HG03045 (cell line): Measurements from ENCODE around the gene MAGEH1.
"Not testable (repeated sequence)": the region's sequence is repeated elsewhere in the genome, so short reads cannot be mapped to it uniquely, and the experiment has no call there.

Source experiments
- ATAC-seq: cut with Tn5 transposase; IDR thresholded peaks from one replicate; pipeline ENCODE4 v1.9.1; 2021; ENCODE audit warnings: mild to moderate bottlenecking, moderate library complexity; ENCODE audit not compliant: unreplicated experiment

Gene MAGEH1, protein sequence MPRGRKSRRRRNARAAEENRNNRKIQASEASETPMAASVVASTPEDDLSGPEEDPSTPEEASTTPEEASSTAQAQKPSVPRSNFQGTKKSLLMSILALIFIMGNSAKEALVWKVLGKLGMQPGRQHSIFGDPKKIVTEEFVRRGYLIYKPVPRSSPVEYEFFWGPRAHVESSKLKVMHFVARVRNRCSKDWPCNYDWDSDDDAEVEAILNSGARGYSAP

DNA sequence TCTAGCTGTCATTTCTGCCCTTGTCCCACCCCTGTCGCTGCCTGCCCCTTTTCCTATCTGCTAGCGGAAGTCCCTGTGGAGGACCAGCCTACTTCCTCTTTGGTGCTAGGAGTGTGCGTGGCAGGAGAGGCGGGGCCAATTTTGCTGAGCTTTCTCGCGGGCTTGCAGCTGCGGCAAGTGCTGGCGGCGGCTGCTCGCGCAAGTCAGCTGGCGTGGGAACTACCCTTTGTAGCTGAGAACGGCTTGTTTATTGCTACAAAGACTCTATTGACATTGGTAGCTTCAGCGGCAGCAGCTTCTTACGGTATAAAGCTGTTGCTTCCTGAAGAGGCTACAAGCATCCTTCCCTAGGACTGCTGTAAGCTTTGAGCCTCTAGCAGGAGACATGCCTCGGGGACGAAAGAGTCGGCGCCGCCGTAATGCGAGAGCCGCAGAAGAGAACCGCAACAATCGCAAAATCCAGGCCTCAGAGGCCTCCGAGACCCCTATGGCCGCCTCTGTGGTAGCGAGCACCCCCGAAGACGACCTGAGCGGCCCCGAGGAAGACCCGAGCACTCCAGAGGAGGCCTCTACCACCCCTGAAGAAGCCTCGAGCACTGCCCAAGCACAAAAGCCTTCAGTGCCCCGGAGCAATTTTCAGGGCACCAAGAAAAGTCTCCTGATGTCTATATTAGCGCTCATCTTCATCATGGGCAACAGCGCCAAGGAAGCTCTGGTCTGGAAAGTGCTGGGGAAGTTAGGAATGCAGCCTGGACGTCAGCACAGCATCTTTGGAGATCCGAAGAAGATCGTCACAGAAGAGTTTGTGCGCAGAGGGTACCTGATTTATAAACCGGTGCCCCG lies at the start of gene MAGEH1:
MAGEH1 (plus strand) TSS at position 138 of the 843 bp plus-strand sequence; CDS start at position 386, 248 bp downstream.
- ATAC-seq = peak; percentile 100

DNA sequence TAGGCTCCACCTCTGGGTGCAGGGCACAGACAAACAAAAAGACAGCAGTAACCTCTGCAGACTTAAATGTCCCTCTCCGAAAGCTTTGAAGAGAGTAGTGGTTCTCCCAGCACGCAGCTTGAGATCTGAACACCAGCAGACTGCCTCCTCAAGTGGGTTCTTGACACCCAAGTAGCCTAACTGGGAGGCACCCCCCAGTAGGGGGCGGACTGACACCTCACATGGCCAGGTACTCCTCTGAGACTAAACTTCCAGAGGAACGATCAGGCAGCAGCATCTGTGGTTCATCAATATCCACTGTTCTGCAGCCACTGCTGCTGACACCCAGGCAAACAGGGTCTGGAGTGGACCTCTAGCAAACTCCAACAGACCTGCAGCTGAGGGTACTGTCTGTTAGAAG lies 24.8 kb upstream of the MAGEH1 start:
- not testable (repeated sequence) for ATAC-seq

DNA sequence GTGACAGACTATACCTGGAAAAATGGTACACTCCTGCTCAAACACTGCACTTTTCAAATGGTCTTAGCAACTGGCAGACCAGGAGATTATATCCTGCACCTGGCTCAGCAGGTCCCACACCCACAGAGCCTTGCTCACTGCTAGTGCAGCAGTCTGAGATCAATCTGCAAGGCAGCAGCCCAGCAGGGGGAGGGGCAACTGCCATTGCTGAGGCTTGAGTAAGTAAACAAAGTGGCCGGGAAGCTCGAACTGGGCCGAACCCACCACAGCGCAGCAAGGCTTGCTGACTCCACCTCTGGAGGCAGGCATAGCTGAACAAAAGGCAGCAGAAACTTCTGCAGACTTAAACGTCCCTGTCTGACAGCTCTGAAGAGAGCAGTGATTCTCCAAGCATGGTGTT lies 8.5 kb upstream of the MAGEH1 start:
- ATAC-seq = not testable (repeated sequence)

DNA sequence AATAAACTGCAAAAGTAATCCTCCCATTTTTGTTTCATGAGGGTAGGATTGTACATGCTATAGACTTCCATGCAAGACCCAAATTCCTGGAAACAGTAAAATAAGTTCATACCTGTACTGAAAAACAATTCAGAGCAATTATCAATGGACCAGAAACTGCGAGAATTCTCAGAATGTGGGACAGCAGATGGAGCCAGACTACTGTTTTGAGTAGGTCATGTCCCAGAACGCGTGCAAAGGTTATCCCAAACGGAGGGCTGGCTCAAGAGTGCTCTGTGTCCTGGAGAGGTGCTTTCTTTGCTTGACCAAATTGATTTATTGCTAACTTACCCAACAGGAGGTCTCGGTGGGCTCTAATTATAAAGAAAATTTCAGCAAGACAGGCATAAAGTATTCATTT lies 1.7 kb upstream of the MAGEH1 start:
- ATAC-seq = no peak

DNA sequence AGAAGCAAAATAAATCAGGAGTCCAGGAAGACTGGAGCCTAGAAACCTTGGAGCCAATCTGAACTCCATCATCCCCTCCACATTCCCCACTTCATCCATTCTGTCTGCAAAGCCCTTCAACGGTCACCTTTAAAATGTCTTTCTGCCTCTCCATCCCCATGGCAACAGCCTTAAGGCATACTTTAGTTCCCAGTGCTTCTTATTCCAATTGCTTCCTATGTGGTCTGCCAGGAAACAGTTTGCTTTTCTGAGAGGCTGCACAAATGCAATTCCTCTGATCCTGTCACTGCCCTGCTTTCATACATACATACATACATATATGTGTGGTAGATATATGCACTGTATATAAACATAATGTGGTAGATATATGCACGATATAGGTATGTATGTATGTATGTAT lies 786 bp upstream of the MAGEH1 start:
- ATAC-seq = no peak

DNA sequence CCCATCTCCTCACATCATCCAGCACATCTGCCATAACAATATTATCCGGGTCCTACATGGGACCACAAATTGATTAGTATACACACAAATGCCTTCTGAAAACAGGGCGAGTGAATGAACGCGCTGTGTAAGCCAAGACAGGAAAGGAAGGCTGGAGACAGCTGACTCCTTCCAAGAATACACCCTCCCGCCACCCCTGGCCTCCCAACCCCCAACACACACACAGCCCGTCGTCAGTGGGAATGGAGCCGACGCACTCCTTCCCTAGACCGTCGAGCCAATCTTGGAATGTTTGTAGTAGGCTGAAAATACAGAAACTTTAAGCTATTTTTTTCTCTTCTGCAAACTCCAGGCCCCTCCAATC lies 319 bp upstream of the MAGEH1 start:
- peak; percentile 28 for ATAC-seq

DNA sequence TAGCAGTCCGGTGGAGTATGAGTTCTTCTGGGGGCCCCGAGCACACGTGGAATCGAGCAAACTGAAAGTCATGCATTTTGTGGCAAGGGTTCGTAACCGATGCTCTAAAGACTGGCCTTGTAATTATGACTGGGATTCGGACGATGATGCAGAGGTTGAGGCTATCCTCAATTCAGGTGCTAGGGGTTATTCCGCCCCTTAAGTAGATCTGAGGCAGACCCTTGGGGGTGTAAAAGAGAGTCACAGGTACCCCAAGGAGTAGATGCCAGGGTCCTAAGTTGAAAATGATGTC lies 852 bp downstream of the MAGEH1 start:
- no peak for ATAC-seq

DNA sequence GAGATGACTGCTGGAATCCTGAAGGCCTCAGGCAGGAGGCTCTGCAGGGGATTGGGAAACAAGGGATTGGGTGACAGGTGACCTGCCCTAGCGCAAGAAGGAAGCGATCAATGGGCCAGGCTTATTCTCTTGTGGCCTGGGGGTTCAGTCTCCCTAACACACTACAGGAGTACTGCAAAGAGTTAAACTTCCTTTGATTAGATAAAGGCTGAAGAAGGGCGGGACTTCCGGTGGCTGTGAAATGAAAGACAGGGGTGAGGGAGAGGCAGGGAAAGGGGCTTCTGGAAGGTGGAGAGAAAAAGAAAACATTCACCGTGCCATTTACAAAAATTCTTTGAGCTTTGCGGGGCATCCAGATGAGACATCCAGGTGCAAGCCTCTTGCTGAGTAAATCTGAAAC lies 3.8 kb downstream of the MAGEH1 start:
- ATAC-seq = not testable (repeated sequence)

DNA sequence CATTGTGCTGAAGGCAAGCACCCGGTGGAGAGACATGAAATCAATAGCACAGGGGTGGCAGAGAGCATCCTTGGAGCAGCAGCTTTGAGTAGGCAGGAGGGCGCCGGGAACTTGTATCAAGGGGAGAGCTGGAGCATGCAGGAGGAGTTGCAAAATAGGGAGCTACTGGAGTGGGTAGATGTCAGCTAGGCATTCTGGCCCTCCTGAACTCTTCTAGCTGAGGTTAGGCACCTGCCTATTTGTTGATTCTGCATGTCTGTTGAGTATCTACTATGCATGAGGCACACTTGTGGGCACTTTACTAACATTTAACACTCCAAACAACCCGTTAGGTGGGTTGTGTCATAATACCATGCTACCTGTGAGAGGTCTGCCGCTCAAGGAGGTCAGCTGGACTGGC lies 7.5 kb downstream of the MAGEH1 start:
- ATAC-seq = not testable (repeated sequence)

DNA sequence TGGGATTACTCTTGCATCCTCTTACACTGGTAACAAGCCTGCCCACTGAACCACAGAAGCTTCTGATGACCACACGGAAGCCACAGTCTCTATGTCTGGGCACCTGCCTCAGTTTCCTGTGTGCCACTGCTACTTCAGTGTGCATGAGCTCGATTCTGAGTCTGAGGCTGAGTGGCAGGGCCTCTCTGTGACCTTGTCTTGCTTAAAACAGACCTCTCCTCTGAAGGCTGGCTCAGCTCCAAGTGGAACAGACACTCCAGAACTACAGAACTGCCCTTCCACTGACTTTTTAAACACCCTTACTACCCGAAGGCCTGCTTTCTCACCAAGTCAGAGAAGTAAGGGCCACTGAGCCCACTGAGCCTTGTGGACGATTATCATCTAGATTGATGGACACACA lies 8.0 kb downstream of the MAGEH1 start:
- not testable (repeated sequence) for ATAC-seq

DNA sequence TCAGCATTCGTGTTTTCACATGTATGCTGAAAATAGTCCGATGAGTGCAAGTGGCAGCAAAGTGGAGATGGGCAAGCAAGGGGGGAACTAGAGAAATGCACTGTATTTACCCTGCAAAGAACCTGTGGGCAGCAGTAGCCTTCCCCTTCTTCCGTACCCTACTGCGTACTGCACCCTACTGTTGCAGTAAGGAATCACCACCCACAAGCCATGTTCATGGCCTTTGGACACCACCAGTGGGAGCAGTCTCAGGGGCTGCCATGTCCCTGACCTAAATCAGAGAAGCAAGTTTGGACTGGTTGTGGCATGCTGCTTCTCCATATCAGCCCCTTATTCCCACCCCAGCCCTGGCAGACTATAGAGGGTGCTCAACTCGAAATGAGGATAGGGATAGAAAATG lies 12.1 kb downstream of the MAGEH1 start:
- ATAC-seq = not testable (repeated sequence)

DNA sequence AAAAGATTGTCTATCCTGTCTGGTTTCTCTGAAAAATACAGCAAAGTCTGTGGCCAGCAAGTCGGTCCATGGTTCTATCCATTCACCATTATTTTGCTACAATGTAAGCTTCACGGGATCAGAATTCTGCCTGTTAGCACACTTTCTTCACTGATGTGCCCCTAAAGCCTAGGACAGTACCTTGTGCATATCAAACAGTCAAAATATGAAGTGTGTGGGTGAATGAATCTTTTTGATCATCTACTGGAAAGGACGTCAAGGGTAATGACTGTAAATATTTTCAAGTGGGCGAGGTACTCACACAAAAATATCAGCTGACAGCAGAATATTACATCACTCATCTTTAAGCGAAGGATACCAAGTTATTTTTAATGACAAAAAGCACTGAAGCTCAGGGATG lies 13.2 kb downstream of the MAGEH1 start:
- ATAC-seq = not testable (repeated sequence)

DNA sequence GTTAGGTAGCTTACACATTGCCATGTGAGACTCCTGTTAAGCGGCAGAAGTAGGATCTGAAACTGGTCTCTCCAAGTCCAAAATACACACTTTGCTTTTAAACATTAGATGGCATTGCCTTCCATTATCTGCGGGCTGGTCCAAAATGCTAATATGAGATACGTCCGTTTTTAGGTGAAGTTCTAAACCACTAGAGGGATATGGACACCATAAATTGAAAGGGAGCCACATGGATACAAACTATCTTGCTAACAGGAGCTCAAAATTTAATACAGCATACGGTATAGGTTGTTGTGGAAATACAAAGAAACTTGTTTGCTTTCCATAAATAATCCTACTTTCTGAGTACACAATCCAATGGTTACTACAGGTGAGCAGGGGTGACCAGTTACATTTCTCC lies 13.9 kb downstream of the MAGEH1 start:
- ATAC-seq = not testable (repeated sequence)

DNA sequence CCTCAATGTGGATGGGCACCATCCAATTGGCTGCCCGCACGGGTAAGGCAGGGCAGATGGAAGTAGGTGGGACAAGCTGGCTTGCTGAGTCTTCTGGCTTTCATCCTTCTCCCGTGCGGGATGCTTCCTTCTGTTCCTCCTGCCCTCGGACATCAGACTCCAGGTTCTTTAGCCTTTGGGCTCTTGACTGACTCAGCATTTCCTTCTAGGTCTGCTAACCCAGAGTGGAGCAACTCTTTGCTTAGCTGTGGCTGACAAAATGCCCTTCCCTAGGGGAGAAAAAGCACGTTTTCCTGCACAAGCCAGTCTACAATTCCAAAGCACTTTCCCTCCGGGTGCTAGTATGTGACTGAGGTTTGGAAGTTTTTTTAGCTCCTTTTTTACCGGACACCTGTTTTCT lies 28.0 kb downstream of the MAGEH1 start:
- ATAC-seq = not testable (repeated sequence)

DNA sequence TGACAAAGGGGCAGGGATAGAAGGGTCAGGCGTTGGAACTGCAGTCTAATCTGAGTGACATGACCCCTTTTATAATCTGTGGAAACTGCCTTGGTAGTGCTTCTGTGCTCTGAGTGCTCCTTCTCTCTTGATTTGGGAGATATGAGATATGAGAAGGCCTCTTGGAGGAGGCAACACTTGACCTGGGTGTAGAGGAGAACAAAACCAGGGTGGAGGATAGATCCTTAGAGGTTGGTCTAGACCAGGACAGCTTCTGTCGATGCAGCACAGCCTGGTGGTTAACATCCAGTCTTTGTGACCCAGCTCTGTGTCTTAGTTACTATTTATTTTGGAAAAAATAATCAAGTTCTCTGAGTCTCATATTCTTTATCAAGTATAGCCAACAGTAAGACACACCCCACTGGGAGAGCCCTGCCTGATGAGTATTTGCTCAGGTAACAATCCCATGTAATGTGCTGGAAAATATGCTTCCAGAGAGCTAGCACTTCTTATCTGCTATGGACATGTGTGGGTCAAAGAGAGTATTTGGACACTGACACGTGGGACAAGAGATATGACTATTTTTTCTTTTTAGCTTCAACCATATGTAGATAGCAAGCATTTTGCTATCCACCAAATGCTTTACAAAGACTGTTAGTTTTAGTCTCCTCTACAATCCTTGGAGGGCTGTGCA lies 28.6 kb downstream of the MAGEH1 start:
- no peak for ATAC-seq

DNA sequence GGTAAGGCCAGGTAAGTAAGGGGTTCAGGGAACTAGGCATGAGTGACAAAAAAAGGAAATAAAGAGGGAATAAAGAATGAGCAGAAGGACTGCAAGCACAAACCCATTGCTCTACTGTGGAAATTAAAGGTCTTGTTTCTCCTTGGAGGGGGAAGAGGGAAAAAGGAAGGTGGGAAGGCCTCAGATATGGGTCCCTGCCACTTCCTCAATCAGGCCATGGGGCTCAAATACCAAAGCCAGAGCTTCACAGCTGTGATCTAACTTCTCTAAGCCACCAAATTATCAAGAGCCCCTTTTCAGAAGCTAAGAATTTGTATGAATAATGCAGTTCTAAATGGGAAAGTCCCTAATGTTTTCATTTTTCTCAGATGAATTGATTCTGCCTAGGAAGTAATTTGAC lies 33.0 kb downstream of the MAGEH1 start:
- no peak for ATAC-seq

DNA sequence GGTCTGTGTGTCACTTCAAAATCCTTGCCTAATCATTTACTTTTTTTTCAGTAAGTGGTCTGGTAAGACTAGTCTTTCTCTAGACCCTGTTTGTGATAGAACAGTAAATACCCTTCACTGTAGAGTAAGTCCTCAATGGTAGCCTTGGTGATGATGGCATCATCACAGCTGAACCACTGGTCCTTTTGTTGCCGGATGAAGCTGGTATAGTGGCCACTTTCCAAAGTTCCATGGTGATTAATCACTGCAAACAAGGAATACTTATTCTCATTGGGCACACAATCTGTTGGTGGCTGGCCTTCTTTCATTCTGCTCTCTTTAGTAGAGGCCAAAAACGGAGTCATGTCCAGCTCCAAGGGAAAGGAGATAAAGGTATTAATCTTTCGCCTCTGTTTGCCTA lies 34.8 kb downstream of the MAGEH1 start:
- no peak for ATAC-seq

DNA sequence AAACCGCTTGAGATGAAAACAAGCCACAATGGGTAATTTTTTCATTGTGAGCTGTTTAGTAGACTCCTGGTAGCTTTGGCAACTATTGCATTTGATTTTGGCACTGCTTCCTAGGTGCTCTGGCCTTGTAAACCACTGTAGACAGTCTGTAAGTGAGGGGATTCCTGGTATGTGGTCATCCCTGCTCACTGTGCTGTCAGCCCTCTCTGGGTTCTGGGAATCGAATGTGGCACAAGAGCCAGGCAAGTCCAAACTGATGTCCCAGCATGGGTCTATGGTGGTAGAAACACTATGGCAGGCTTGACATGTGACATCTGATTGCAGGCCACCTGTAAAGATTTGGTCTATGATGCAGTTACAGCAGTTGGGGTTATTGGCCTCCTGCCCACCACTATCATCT lies 35.2 kb downstream of the MAGEH1 start:
- ATAC-seq = no peak

DNA sequence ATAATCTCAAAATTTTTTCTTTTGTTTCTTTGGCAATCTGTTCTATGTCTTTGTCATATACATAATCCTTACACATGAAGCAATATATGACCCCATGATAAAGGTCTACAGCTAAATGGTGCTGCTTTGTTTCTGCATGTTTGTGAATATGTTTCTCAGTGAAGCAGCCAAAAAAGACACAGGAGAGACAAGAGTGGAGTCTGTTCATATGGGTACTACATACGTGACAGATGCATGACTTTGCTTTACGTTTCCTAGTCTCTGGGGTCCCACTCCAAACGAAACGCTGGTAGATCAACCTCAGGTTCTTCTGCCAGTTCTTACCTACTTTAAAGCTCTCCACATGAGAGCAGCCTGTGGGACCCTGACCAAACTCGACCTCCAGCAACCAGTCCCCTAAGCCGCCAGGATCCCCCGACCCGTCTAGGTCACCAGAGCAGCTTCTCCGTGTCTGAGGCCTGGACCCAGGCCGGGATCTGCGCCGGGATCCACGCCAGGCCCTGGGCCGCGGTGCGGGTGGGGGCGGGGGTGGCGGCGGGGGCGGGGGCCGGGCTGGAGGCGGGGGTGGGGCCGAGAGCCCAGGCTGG lies 36.2 kb downstream of the MAGEH1 start:
- ATAC-seq = no peak

DNA sequence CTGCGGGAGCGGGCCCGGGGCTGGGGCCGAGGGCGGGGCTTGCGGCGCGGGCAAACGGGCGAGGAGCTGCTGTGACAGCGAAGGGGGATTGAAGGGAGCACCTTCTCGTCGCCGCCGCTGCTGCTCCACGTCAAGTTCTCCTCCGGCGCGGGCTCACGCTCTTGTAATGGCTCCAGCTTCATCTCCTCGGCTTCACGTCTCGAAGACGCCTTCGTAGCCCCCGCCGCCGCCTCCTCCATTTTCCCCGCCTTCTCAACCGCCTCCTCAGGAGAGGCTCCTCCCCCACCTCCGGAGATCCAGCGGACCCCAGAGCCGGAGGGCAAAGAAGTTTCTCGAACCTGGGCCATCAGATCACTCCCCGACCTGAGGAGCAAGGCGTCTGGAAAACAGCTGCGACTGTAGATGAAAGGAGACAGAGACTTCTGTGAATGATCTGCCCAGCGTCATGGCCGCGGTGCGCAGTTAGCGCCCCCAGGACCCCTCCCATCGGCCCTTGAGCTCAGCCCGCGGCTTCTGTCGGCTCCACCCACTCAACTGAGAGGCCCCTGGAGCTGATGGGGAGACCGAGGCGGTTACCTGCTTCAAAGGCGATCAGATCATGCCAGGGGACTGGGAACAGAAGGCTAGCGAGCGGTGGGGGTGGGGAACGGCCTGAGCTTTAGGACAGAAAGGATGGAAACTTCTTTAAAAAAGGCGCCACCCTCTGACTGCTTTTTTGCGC lies 36.8 kb downstream of the MAGEH1 start:
- peak; percentile 74 for ATAC-seq
